ENCODE measurements around the gene STK39.

- no peak for TF ChIP-seq CTCF (IDR thresholded peaks at IDR 0.05)
- TF ChIP-seq POLR2A (IDR thresholded peaks at IDR 0.05), result no peak
Measured at GRCh38 chr2:168191955-168192785, 55.2 kb downstream of the STK39 start.

Data from heart left ventricle (tissue), 13 donors.